ENCODE results near the gene ZNF136. TPM values are rescaled to one million over a fixed set of nuclear protein-coding genes. Genes with fewer than 3 reads are reported as not detected.

Gene ZNF136
- total and polyA plus RNA-seq, 9 donors, result 8.8 to 18.8 (median 16.2) TPM

DNA sequence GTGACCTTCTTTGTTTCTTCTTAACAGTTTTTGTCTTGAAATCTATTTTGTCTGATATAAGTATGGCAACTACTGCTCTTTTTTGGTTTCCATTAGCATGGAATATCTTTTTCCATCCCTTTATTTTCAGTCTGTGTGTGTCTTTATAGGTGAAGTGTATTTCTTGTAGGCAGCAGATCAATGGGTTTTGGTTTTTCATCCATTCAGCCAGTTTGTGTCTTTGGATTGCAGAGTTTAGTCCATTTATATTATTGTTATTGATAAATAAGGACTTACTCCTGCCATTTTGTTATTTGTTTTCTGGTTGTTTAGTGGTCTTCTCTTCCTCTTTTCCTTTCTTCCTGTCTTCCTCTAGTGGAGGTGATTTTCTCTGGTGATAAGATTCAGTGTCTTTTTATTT is 54.4 kb downstream of the ZNF136 start:
- Histone ChIP-seq H3K27me3 (no peaks in the 10 kb centered on the region), H3K4me3 (no peak overlapping the region), H3K36me3 (no peaks in the 10 kb centered on the region), H3K9me3 (peaks cover 0 to 8% of the 10 kb centered on the region in 2 donors), H3K27ac (no peak overlapping the region), H3K4me1 (ENCODE audit: insufficient read depth) (no peaks in the 10 kb centered on the region)
- no peak for DNase-seq
- intact Hi-C loops (cut with DNase I), result no loop called here
- TF ChIP-seq EP300 (IDR thresholded peaks at IDR 0.05) (no peak), POLR2A (IDR thresholded peaks at IDR 0.05) (no peak)
- TF ChIP-seq, protein P1, sequence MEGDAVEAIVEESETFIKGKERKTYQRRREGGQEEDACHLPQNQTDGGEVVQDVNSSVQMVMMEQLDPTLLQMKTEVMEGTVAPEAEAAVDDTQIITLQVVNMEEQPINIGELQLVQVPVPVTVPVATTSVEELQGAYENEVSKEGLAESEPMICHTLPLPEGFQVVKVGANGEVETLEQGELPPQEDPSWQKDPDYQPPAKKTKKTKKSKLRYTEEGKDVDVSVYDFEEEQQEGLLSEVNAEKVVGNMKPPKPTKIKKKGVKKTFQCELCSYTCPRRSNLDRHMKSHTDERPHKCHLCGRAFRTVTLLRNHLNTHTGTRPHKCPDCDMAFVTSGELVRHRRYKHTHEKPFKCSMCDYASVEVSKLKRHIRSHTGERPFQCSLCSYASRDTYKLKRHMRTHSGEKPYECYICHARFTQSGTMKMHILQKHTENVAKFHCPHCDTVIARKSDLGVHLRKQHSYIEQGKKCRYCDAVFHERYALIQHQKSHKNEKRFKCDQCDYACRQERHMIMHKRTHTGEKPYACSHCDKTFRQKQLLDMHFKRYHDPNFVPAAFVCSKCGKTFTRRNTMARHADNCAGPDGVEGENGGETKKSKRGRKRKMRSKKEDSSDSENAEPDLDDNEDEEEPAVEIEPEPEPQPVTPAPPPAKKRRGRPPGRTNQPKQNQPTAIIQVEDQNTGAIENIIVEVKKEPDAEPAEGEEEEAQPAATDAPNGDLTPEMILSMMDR (IDR thresholded peaks at IDR 0.05), result no peak

DNA sequence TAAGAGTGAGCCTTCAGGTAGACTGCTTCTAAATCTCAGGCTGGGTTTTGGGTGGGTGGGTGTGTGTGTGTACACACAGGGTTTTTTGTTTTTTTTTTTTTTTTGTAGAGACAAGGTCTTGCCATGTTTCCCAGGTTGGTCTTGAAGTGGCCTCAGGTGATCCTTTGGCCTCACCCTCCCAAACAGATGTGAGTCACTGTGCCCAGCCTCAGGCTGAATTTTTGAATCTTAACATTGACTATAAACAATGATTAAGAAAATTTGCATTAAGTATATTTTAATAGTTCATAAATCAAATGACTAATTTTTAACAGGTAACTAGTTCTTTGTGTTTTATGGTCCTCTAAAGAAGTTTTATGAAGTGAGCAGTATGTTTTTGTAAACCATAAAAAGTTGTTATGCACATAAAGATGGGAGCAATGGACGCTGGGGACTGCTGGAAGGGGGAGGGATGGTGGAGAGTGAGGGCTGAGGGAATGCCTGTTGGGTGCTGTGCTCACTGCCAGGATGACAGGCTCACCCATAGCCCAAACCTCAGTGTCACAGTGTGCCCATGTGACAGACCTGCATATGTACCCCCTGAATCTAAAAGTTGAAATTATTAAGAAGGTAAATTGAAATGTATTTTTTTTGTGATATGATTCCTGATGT is 60.2 kb downstream of the ZNF136 start:
- H3K4me3 ChIP-seq, result no peak overlapping the region
- no peaks in the 10 kb centered on the region for H3K36me3 ChIP-seq
- intact Hi-C loops (cut with DNase I), result no loop called here
- no peak overlapping the region for H3K27ac ChIP-seq
- no peak for TF ChIP-seq EP300 (IDR thresholded peaks at IDR 0.05)
- TF ChIP-seq, protein P1 (IDR thresholded peaks at IDR 0.05), result no peak
- no peak for TF ChIP-seq POLR2A (IDR thresholded peaks at IDR 0.05)
- 84 to 98% (median 85%) methylated on average over 1 of the region's 1 CpG for WGBS, 3 donors
- H3K9me3 ChIP-seq, result peaks cover 0 to 2% of the 10 kb centered on the region in 2 donors
- no peaks in the 10 kb centered on the region for H3K27me3 ChIP-seq
- H3K4me1 ChIP-seq (ENCODE audit: insufficient read depth), result no peaks in the 10 kb centered on the region
- no peak for DNase-seq

GRCh38 chr19:12224676-12225075 is 61.8 kb downstream of the ZNF136 start:
- no peaks in the 10 kb centered on the region for H3K36me3 ChIP-seq
- WGBS, 3 donors, result 65 to 77% (median 75%) methylated on average over 6 of the region's 6 CpGs
- TF ChIP-seq POLR2A (IDR thresholded peaks at IDR 0.05) (no peak), EP300 (IDR thresholded peaks at IDR 0.05) (no peak)
- TF ChIP-seq, protein P1 (IDR thresholded peaks at IDR 0.05), result no peak
- DNase-seq, result no peak
- no peaks in the 10 kb centered on the region for H3K4me1 ChIP-seq (ENCODE audit: insufficient read depth)
- no peaks in the 10 kb centered on the region for H3K27me3 ChIP-seq
- H3K4me3 ChIP-seq, result no peak overlapping the region
- H3K27ac ChIP-seq, result no peak overlapping the region
- intact Hi-C loops (cut with DNase I), result no loop called here
- H3K9me3 ChIP-seq, result peaks cover 0 to 2% of the 10 kb centered on the region in 2 donors

DNA sequence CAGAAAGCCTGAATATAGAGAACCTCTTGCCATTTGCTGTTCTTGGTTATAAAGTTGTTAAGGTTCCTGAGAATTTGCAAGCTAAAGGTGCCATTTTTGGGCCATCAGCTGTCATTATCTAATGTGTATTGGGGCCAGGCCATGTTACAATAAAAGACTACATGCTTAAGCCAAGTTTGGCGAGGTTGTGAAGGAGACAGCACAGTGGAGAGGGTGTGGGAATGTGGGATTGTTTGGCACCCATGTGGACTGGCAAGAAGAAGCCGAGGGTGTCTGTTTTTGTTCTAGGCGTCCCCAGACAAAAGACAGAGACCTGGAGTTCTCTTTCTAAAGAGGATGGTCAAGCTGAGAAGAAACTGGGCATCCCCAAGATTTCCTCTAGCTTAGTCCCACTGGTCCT is 67.1 kb downstream of the ZNF136 start:
- TF ChIP-seq POLR2A (IDR thresholded peaks at IDR 0.05), result no peak
- TF ChIP-seq, protein P1 (IDR thresholded peaks at IDR 0.05), result no peak
- TF ChIP-seq EP300 (IDR thresholded peaks at IDR 0.05), result no peak
- intact Hi-C loops (cut with DNase I), result no loop called here
- H3K27me3 ChIP-seq, result no peaks in the 10 kb centered on the region
- no peak for DNase-seq
- no peaks in the 10 kb centered on the region for H3K36me3 ChIP-seq
- H3K4me3 ChIP-seq, result no peak overlapping the region
- H3K9me3 ChIP-seq, result no peaks in the 10 kb centered on the region
- no peak overlapping the region for H3K27ac ChIP-seq
- H3K4me1 ChIP-seq (ENCODE audit: insufficient read depth), result no peaks in the 10 kb centered on the region
- WGBS, 3 donors, result 98% methylated on average over 3 of the region's 3 CpGs

Data from ovary (tissue), 9 donors.